ENCODE measurements around the gene CRTAP. TPM values are rescaled to one million over a fixed set of nuclear protein-coding genes. Genes with fewer than 3 reads are reported as not detected.

The CRTAP gene
- total RNA-seq, 1 experiment from 2014 or later, result 104 TPM

- ChIA-PET CTCF (interaction anchor here (0.7 kb wide), 1 partner anchor 9 kb away, joined by 3 read pairs; no protein-coding TSS in a partner anchor), POLR2A (no interaction called here), RAD21 (ENCODE audit: low non-redundant PET in 1 of 2, low total read pairs in 2 of 2, uncharacterized antibody in 2 of 2, unreplicated experiment in 2 of 2) (no interaction called here)
- Histone ChIP-seq H3K4me3 (replicated peaks in 1 of 2; ENCODE audit: low read depth in 1 of 2, low read length in 2 of 2) (no peak overlapping the region), H3K4me1 (ENCODE audit: control insufficient read depth in 1 of 2, insufficient read depth in 2 of 2, low read length in 2 of 2) (peaks cover 0 to 2% of the 10 kb centered on the region in 2 experiments; a peak in 1 of 4 replicates), H3K36me3 (ENCODE audit: control insufficient read depth in 1 of 2, insufficient read depth in 2 of 2, low read length in 2 of 2) (peaks cover 15 to 28% of the 10 kb centered on the region in 2 experiments; a peak in 3 of 4 replicates), H3K27me3 (ENCODE audit: insufficient read depth, low read length) (no peaks in the 10 kb centered on the region), H3K79me2 (ENCODE audit: insufficient read depth, low read length) (no peaks in the 10 kb centered on the region; the same call in 1 of the 2 replicates), H4K20me1 (ENCODE audit: insufficient read depth) (no peaks in the 10 kb centered on the region), H2AFZ (ENCODE audit: low read depth, low read length, poor library complexity, severe bottlenecking) (no peak overlapping the region), H3K9me3 (ENCODE audit: control insufficient read depth in 1 of 2, insufficient read depth in 1 of 2, low read depth in 1 of 2, low read length in 2 of 2) (no peaks in the 10 kb centered on the region), H3K9ac (ENCODE audit: low read length) (no peak overlapping the region), H3K4me2 (ENCODE audit: low read length) (no peak overlapping the region), H3K9me2 (ENCODE audit: insufficient read depth) (no peaks in the 10 kb centered on the region), H3K27ac (ENCODE audit: low read depth, low read length) (no peak overlapping the region)
- intact Hi-C loops (cut with micrococcal nuclease), result no loop called here
- ATAC-seq (no peak), DNase-seq (ENCODE audit: low read depth, low spot score) (no peak)
- TF ChIP-seq REST (IDR thresholded peaks at IDR 0.05; ENCODE audit: low read depth), result no peak
- no peak for TF ChIP-seq CBX3 (IDR thresholded peaks at IDR 0.05; ENCODE audit: low read depth)
- no peak for TF ChIP-seq CEBPB (IDR thresholded peaks at IDR 0.05; ENCODE audit: low read depth)
- TF ChIP-seq POLR2AphosphoS5 (IDR thresholded peaks at IDR 0.05; ENCODE audit: low read depth, low read length), result no peak
- no peak for TF ChIP-seq SP1 (IDR thresholded peaks at IDR 0.05; ENCODE audit: low read depth)
- no peak for TF ChIP-seq ATF3 (IDR thresholded peaks at IDR 0.05)
- no peak for TF ChIP-seq ZBTB33 (IDR thresholded peaks at IDR 0.05; ENCODE audit: extremely low read depth, insufficient replicate concordance, low read length)
- no TSS peak for BruUV-seq (replicated peaks)
Observed at GRCh38 chr3:33122991-33123390, 9.2 kb downstream of the CRTAP start.
